Measurements from ENCODE around the gene MIB1.

GRCh38 chr18:21912339-21913239, 172.0 kb downstream of the MIB1 start:
- TF ChIP-seq EZH2 (IDR thresholded peaks at IDR 0.05; ENCODE audit: borderline replicate concordance, low read depth, low read length, poor library complexity, severe bottlenecking) (no peak), CTCF (conservative IDR thresholded peaks at IDR 0.05; ENCODE audit: low read depth, low read length) (no peak)
